K562 (cell line): Measurements from ENCODE around the gene HMGB2. TPM values are rescaled to one million over a fixed set of nuclear protein-coding genes. Genes with fewer than 3 reads are reported as not detected.
A peak's percentile ranks its signal among the peaks of the same experiment; 100 is the strongest.

Experiments used
- BHLHE40 ChIP-seq: IDR thresholded peaks from 2 replicates; pipeline ENCODE4 v1.6.1; 2011; ENCODE audit warnings: low read length, improper control_type of control experiment
- CBX8 ChIP-seq: fragments of 200-600 bp; sonication (generic); IDR thresholded peaks from 2 replicates; pipeline ENCODE4 v1.6.1; 2012; ENCODE audit warnings: borderline replicate concordance, mixed run types, low read depth, mild to moderate bottlenecking, moderate library complexity, mixed read lengths, low read length, control low read depth, inconsistent platforms; ENCODE audit not compliant: poor library complexity, severe bottlenecking; ENCODE audit errors: extremely low read depth
- ELF2 ChIP-seq: fragments of 250-450 bp; sonication (Bioruptor Pico); IDR thresholded peaks from 2 replicates; pipeline ENCODE4 v1.5.0; 2021; ENCODE audit warnings: mild to moderate bottlenecking
- GATA2 ChIP-seq: sonication (generic); formaldehyde crosslinking; IDR thresholded peaks from 2 replicates; pipeline ENCODE4 v1.4.0; 2020; ENCODE audit warnings: mild to moderate bottlenecking, missing genetic modification reagents
- HDAC3 ChIP-seq: fragments of 450-650 bp; IDR thresholded peaks from 2 replicates; pipeline ENCODE4 v1.6.1; 2018; ENCODE audit warnings: borderline replicate concordance, mild to moderate bottlenecking, moderate library complexity; ENCODE audit not compliant: partially characterized antibody
- IRF2 ChIP-seq: sonication (generic); formaldehyde crosslinking; IDR thresholded peaks from 2 replicates; pipeline ENCODE4 v1.8.1; 2022; ENCODE audit warnings: mild to moderate bottlenecking, missing genetic modification reagents
- MTF1 ChIP-seq: fragments of 250-450 bp; sonication (Bioruptor Pico); IDR thresholded peaks from 2 replicates; pipeline ENCODE4 v1.9.0; 2021; ENCODE audit warnings: moderate library complexity, mild to moderate bottlenecking, inconsistent platforms, borderline replicate concordance
- PRMT5 ChIP-seq: sonication (generic); formaldehyde crosslinking; IDR thresholded peaks from 2 replicates; pipeline ENCODE4 v1.5.0; 2020; ENCODE audit warnings: missing genetic modification reagents
- SAFB ChIP-seq: fragments of 200-400 bp; formaldehyde crosslinking; IDR thresholded peaks from 2 replicates; pipeline ENCODE4 v1.6.1; 2017; ENCODE audit warnings: low read depth, low read length, borderline replicate concordance
- SRSF1 ChIP-seq: fragments of 200-400 bp; formaldehyde crosslinking; IDR thresholded peaks from 2 replicates; pipeline ENCODE4 v1.6.1; 2017; ENCODE audit warnings: mild to moderate bottlenecking, low read depth, low read length, moderate library complexity
- TBP ChIP-seq: optimal IDR thresholded peaks from 2 replicates; pipeline ENCODE3; 2011; ENCODE audit warnings: low read depth, low read length, improper control_type of control experiment
- polyA plus RNA-seq, 8 experiments: library from polyadenylated mRNA; depleted of rRNA in 4 of 8; stranded (reverse) in 5 of 8; unstranded in 3 of 8; fragments of >200 nt; fragmentation: Nextera tagmentation in 2 of 8; fragmentation: Illumina TruSeq in 1 of 8; extraction: Ambion mirVana in 2 of 8; extraction: Trizol in 1 of 8; gene quantifications; 2 replicates each; pipeline versions ENCODE4 v1.2.1 to v1.2.3, GENCODE V29; 2011 to 2014; ENCODE audit warnings: inconsistent platforms in 1 of 8, missing spikeins in 1 of 8
- total RNA-seq, 7 experiments: library from RNA; depleted of rRNA in 6 of 7; stranded (reverse); fragments of >200 nt in 6 of 7; fragmentation: Illumina TruSeq in 2 of 7; extraction: Trizol in 2 of 7; gene quantifications; 2 replicates each; pipeline versions ENCODE4 v1.2.1 to v1.2.3, GENCODE V29; 2011 to 2021; ENCODE audit warnings: low replicate concordance in 1 of 7
- TF ChIP-seq, protein P1 (sequence below): sonication (generic); formaldehyde crosslinking; IDR thresholded peaks from 2 replicates; pipeline ENCODE4 v1.8.0; 2023; ENCODE audit warnings: mild to moderate bottlenecking, missing genetic modification reagents
- TF ChIP-seq, protein P2 (sequence below): sonication (generic); formaldehyde crosslinking; IDR thresholded peaks from 2 replicates; pipeline ENCODE4 v1.8.0; 2023; ENCODE audit warnings: mild to moderate bottlenecking, missing genetic modification reagents
- TF ChIP-seq, protein P3 (sequence below): sonication (generic); formaldehyde crosslinking; IDR thresholded peaks from 2 replicates; pipeline ENCODE4 v1.5.0; 2020; ENCODE audit warnings: missing genetic modification reagents
- TF ChIP-seq, protein P4 (sequence below): fragments of 200-400 bp; formaldehyde crosslinking; IDR thresholded peaks from 2 replicates; pipeline ENCODE4 v1.6.1; 2017; ENCODE audit warnings: mild to moderate bottlenecking, low read depth, low read length, moderate library complexity
- TF ChIP-seq, protein P5 (sequence below): fragments of 250-450 bp; sonication (Bioruptor Pico); IDR thresholded peaks from 2 replicates; pipeline ENCODE4 v1.8.0; 2022; ENCODE audit warnings: moderate library complexity, mild to moderate bottlenecking, inconsistent platforms

The HMGB2 gene
- total and polyA plus RNA-seq, 9 of the 15 experiments (the other 6 are each of a cell fraction or from before 2014, with no cell fraction given) = 309 to 822 (median 626) TPM

DNA sequence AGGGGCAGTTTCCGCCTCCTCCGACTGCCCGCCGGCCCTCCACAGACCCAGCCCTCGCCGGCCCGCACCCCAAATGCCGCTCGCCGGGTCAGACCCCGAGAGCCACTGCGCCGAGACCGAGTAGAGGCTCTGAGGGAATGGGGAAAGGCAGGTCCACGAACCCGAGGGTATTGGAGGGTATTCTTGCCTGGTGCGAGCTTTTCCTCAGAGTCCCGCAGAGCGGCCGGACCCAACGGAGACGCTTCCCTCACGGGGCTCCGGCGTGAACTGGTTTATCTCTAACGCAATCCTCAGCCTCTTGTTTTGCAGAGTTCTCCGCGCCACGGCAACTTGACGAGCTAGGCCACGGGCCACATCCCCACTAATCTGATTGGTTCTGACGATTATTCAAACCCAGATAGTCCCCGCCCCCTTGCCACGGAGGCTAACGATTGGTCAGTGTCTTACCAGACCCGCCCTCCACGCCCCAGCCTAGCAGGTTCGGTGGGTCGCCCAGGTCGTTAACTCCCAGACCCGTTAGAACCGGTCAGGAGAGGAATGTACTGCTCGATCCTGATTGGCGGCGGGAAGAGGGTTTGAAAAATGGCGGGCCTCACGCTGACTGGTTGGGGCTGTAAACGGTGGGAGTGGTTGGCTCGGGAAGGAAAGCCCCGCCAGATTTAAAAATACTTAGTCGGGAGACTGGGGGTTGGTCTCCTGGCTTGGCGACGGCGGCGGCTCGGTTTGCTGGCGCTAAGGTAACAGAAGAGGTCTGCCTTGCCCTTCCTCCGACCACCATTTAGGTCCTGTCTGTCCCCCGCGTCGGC is at the start of gene HMGB2 (continued):
- TF ChIP-seq, protein P1, sequence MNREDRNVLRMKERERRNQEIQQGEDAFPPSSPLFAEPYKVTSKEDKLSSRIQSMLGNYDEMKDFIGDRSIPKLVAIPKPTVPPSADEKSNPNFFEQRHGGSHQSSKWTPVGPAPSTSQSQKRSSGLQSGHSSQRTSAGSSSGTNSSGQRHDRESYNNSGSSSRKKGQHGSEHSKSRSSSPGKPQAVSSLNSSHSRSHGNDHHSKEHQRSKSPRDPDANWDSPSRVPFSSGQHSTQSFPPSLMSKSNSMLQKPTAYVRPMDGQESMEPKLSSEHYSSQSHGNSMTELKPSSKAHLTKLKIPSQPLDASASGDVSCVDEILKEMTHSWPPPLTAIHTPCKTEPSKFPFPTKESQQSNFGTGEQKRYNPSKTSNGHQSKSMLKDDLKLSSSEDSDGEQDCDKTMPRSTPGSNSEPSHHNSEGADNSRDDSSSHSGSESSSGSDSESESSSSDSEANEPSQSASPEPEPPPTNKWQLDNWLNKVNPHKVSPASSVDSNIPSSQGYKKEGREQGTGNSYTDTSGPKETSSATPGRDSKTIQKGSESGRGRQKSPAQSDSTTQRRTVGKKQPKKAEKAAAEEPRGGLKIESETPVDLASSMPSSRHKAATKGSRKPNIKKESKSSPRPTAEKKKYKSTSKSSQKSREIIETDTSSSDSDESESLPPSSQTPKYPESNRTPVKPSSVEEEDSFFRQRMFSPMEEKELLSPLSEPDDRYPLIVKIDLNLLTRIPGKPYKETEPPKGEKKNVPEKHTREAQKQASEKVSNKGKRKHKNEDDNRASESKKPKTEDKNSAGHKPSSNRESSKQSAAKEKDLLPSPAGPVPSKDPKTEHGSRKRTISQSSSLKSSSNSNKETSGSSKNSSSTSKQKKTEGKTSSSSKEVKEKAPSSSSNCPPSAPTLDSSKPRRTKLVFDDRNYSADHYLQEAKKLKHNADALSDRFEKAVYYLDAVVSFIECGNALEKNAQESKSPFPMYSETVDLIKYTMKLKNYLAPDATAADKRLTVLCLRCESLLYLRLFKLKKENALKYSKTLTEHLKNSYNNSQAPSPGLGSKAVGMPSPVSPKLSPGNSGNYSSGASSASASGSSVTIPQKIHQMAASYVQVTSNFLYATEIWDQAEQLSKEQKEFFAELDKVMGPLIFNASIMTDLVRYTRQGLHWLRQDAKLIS (CRISPR knock-in tag) = peak; percentile 71
- TF ChIP-seq HDAC3 (no peak), CBX8 (no peak), GATA2 (CRISPR knock-in tag) (peak; percentile 73; the same call in 1 of the 2 replicates), BHLHE40 (peak; percentile 46; the same call in 1 of the 2 replicates), TBP (no peak), ELF2 (CRISPR knock-in tag) (0 out of 2 replicates have a peak, but pooled peaks have one; percentile 24), MTF1 (no peak), SRSF1 (no peak), SAFB (no peak), IRF2 (CRISPR knock-in tag) (no peak), PRMT5 (CRISPR knock-in tag) (peak; percentile 83)
- TF ChIP-seq, protein P2, sequence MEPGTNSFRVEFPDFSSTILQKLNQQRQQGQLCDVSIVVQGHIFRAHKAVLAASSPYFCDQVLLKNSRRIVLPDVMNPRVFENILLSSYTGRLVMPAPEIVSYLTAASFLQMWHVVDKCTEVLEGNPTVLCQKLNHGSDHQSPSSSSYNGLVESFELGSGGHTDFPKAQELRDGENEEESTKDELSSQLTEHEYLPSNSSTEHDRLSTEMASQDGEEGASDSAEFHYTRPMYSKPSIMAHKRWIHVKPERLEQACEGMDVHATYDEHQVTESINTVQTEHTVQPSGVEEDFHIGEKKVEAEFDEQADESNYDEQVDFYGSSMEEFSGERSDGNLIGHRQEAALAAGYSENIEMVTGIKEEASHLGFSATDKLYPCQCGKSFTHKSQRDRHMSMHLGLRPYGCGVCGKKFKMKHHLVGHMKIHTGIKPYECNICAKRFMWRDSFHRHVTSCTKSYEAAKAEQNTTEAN = no peak
- TF ChIP-seq, protein P3, sequence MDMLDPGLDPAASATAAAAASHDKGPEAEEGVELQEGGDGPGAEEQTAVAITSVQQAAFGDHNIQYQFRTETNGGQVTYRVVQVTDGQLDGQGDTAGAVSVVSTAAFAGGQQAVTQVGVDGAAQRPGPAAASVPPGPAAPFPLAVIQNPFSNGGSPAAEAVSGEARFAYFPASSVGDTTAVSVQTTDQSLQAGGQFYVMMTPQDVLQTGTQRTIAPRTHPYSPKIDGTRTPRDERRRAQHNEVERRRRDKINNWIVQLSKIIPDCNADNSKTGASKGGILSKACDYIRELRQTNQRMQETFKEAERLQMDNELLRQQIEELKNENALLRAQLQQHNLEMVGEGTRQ (CRISPR knock-in tag) = peak; percentile 53
- TF ChIP-seq, protein P4, sequence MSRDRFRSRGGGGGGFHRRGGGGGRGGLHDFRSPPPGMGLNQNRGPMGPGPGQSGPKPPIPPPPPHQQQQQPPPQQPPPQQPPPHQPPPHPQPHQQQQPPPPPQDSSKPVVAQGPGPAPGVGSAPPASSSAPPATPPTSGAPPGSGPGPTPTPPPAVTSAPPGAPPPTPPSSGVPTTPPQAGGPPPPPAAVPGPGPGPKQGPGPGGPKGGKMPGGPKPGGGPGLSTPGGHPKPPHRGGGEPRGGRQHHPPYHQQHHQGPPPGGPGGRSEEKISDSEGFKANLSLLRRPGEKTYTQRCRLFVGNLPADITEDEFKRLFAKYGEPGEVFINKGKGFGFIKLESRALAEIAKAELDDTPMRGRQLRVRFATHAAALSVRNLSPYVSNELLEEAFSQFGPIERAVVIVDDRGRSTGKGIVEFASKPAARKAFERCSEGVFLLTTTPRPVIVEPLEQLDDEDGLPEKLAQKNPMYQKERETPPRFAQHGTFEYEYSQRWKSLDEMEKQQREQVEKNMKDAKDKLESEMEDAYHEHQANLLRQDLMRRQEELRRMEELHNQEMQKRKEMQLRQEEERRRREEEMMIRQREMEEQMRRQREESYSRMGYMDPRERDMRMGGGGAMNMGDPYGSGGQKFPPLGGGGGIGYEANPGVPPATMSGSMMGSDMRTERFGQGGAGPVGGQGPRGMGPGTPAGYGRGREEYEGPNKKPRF = no peak
- TF ChIP-seq, protein P5, sequence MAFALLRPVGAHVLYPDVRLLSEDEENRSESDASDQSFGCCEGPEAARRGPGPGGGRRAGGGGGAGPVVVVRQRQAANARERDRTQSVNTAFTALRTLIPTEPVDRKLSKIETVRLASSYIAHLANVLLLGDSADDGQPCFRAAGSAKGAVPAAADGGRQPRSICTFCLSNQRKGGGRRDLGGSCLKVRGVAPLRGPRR = no peak
